Lower lobe of right lung (tissue), 2 donors: Measurements from ENCODE around the gene BRD2. TPM values are rescaled to one million over a fixed set of nuclear protein-coding genes. Genes with fewer than 3 reads are reported as not detected.

Experiments used
- ATAC-seq, 2 donors: fragments of 200-7000 bp; cut with Tn5 transposase; one replicate each; pipeline ENCODE4 v1.9.1; 2020 to 2022; ENCODE audit warnings: mild to moderate bottlenecking in 2 of 2, moderate library complexity in 2 of 2
- DNase-seq: peaks from one replicate; pipeline ENCODE4 v3.0.0-alpha.2; 2020
- H3K27ac ChIP-seq: fragments of 200-600 bp; one replicate; pipeline ENCODE4 v1.8.0; 2022
- H3K27me3 ChIP-seq: fragments of 200-600 bp; one replicate; pipeline ENCODE4 v1.8.0; 2022; ENCODE audit warnings: low read depth
- H3K36me3 ChIP-seq: fragments of 200-600 bp; one replicate; pipeline ENCODE4 v1.8.0; 2022; ENCODE audit warnings: mild to moderate bottlenecking
- H3K4me1 ChIP-seq: fragments of 200-600 bp; one replicate; pipeline ENCODE4 v1.8.0; 2022
- H3K4me3 ChIP-seq: fragments of 200-600 bp; one replicate; pipeline ENCODE4 v1.8.0; 2022; ENCODE audit warnings: mild to moderate bottlenecking
- H3K9me3 ChIP-seq: fragments of 200-600 bp; one replicate; pipeline ENCODE4 v1.8.0; 2022
- intact Hi-C: fragments of 100-400 bp; cut with DNase I; formaldehyde crosslinking; loops from one replicate; pipeline ENCODE4 v1.11.0; 2022
- long read RNA-seq: library from polyadenylated mRNA; unstranded; transcript quantifications from one replicate; pipeline ENCODE4 v2.0.0, GENCODE V29; 2021
- total RNA-seq: library from RNA; stranded (reverse); fragmentation: NEBNext Ultra II Directional; extraction: Animal tissue kit (Norgen Biotek cat#: 25700); gene quantifications from one replicate; pipeline ENCODE4 v1.2.1, GENCODE V29; 2021
- TF ChIP-seq, protein P1 (sequence below): fragments of 200-600 bp; IDR thresholded peaks from one replicate; pipeline ENCODE4 v1.8.0; 2022; ENCODE audit warnings: antibody characterized with exemption, mild to moderate bottlenecking
- donor health status: DM: no; HTN: yes; CAD: no; lungs with severe emphysema.

The BRD2 gene
- 173 TPM for total RNA-seq
- long read RNA-seq, full-length matches to known transcripts, result 55 of 115 reads
- long read RNA-seq, partial matches to known transcripts, result 50 of 115 reads
- long read RNA-seq, other reads (novel, unspliced or antisense), result 10 of 115 reads

DNA sequence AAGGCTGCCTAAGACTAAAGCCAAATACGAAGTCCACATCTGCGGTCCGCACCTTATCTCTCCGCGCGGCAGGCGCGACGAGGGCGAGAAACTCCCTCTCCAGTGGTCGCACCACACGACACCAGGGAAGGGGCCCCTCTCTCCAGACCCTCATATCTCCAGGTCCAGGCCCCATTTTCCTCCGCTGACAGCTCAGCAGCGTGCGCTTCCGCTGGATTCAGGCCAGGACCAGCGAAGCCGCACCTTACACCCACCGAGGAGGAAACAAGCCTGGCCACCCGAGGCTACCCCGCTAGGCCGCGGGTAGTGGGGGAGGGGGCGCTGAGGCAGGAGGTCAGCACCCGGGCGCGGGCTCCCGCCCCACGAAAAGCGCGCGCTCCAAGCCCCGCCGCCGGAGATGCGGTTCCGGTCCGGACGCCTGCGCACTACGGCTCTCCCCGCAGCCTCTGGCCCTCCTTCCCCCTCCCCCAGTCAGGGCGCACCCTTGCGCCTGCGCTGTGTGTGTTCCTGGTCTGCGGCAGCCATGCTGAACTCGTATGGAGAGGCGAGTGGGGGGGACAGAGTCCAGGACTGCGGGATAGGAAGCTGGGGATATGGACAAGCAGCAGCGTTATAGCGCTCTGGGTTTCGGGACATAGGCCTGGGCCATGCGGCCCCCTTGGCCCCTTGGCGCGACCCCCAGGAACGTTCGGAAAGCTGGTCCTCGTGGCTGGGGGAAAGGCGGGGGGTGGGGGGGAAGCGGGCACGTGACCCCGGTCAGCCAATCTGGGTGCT, at the start of gene BRD2:
TSS of gene BRD2 (plus strand) at position 502 of the 774 bp plus-strand sequence. CDS start 4,305 bp downstream, outside the sequence.
- DNase-seq (peak; percentile 96), ATAC-seq (peak; percentile 78 to 85)
- Histone ChIP-seq H3K9me3 (no peaks in the 10 kb centered on the region), H3K4me1 (peaks cover 16% of the 10 kb centered on the region), H3K27me3 (no peaks in the 10 kb centered on the region), H3K4me3 (peak within 1 kb of the TSS; percentile 96), H3K27ac (peak within 1 kb of the TSS; percentile 98), H3K36me3 (peaks cover 8% of the 10 kb centered on the region)
- intact Hi-C loops, result no loop called here
- TF ChIP-seq, protein P1, sequence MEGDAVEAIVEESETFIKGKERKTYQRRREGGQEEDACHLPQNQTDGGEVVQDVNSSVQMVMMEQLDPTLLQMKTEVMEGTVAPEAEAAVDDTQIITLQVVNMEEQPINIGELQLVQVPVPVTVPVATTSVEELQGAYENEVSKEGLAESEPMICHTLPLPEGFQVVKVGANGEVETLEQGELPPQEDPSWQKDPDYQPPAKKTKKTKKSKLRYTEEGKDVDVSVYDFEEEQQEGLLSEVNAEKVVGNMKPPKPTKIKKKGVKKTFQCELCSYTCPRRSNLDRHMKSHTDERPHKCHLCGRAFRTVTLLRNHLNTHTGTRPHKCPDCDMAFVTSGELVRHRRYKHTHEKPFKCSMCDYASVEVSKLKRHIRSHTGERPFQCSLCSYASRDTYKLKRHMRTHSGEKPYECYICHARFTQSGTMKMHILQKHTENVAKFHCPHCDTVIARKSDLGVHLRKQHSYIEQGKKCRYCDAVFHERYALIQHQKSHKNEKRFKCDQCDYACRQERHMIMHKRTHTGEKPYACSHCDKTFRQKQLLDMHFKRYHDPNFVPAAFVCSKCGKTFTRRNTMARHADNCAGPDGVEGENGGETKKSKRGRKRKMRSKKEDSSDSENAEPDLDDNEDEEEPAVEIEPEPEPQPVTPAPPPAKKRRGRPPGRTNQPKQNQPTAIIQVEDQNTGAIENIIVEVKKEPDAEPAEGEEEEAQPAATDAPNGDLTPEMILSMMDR, result no peak

DNA sequence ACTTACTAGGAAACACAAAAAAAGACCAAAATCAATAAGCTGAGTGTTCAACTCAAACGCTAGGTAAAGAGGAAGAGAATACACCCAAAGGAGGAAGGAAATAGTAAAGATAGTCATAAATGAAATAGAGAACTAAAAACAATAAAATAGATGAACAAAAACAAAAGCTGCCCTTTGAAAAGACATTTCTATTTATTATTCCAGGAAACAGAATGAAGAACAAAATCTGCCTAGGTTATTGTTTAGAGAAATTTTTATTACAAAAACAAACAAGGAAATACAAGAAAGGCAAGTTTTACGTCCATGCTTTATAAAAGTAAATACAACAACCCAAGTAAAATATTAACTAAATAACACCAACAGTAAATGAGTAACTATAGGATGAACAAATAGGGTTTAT, 47.7 kb upstream of the BRD2 start:
- no peak for DNase-seq
- ATAC-seq, result no peak
- TF ChIP-seq, protein P1, result no peak
- Histone ChIP-seq H3K36me3 (no peaks in the 10 kb centered on the region), H3K9me3 (no peaks in the 10 kb centered on the region), H3K27me3 (no peaks in the 10 kb centered on the region), H3K4me3 (no peak overlapping the region), H3K4me1 (no peaks in the 10 kb centered on the region), H3K27ac (no peak overlapping the region)
- intact Hi-C loops, result no loop called here

- no peaks in the 10 kb centered on the region for H3K36me3 ChIP-seq
- no peaks in the 10 kb centered on the region for H3K27me3 ChIP-seq
- ATAC-seq (no peak), DNase-seq (no peak)
- intact Hi-C loops, result no loop called here
- no peak overlapping the region for H3K4me3 ChIP-seq
- no peaks in the 10 kb centered on the region for H3K4me1 ChIP-seq
- TF ChIP-seq, protein P1, result no peak
- no peak overlapping the region for H3K27ac ChIP-seq
- H3K9me3 ChIP-seq, result no peaks in the 10 kb centered on the region
Observed at GRCh38 chr6:32922083-32922482, 46.3 kb upstream of the BRD2 start.

DNA sequence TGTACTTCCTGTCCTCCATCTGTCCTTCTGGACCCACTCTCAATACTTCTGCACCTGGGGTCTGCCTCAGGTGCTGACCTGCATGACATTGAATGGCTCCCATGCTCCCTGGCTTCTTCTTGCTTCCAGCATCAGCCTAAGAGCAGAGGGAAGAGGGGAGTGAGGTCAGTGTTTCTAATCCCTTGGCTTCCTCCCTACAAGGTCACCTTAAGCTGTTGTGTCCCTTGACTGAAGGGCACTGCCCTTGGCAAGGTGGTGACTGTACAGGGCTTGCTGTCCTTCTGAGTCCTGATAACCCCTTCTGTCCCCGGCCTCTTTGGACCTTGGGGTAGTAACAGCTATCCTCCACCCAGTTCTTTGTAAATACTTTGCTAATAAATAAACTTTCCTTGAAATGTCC, 37.2 kb upstream of the BRD2 start:
- H3K27me3 ChIP-seq, result no peaks in the 10 kb centered on the region
- H3K27ac ChIP-seq, result no peak overlapping the region
- peaks cover 8% of the 10 kb centered on the region for H3K36me3 ChIP-seq
- H3K4me1 ChIP-seq, result no peaks in the 10 kb centered on the region
- intact Hi-C loops, result loop anchor here (10.0 kb wide), 1 partner anchor 54 kb away; no protein-coding TSS in a partner anchor
- ATAC-seq (no peak), DNase-seq (no peak)
- TF ChIP-seq, protein P1, result no peak
- no peaks in the 10 kb centered on the region for H3K9me3 ChIP-seq
- H3K4me3 ChIP-seq, result no peak overlapping the region

DNA sequence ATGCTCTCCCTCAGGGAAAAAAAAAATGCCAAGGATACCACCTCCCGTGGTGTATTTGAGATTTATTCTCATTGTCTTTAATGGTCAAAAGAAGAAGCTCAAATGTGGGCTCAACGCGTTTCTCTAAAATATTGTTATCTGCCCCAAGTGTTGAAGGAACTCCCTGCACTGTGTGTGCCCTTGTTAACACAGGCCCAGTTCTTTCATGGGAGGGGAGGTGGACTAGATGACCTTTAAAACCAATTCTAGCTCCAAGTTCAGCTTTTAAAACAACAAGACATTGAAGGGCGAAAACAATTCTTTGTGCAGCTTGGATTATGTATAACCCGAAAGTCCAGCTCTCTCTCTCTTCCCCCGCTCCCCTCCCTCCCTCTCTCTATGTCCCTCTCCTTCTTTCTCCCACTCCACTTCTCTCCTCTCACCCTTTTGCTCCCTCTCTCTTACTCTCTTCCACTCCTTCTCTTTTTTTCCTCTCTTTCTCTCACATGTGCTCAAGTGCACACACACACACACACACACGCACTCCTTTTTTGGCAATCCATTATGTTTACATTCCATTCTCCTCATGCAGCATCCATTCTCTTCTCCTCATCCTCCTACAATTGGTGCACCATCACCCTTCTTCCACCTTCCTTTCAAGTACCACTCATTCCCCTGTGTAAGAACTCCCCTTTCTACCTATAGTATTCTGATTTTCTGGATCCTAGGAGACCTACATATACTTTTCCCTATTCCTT, 36.1 kb upstream of the BRD2 start:
- intact Hi-C loops, result loop anchor here (10.0 kb wide), 1 partner anchor 53 kb away; no protein-coding TSS in a partner anchor
- H3K9me3 ChIP-seq, result no peaks in the 10 kb centered on the region
- H3K27ac ChIP-seq, result no peak overlapping the region
- DNase-seq, result no peak
- H3K27me3 ChIP-seq, result no peaks in the 10 kb centered on the region
- H3K36me3 ChIP-seq, result peaks cover 17% of the 10 kb centered on the region
- ATAC-seq, result no peak
- no peak overlapping the region for H3K4me3 ChIP-seq
- no peaks in the 10 kb centered on the region for H3K4me1 ChIP-seq
- TF ChIP-seq, protein P1, result no peak
